Right ventricle myocardium inferior (tissue), 1 donor: ENCODE measurements around the gene ZMAT3. TPM values are rescaled to one million over a fixed set of nuclear protein-coding genes. Genes with fewer than 3 reads are reported as not detected.

ENCODE experiments used
- ATAC-seq: fragments of 200-7000 bp; cut with Tn5 transposase; one replicate; pipeline ENCODE4 v1.9.1; 2020; ENCODE audit warnings: mild to moderate bottlenecking, moderate library complexity
- DNase-seq: peaks from one replicate; pipeline ENCODE4 v3.0.0; 2021; ENCODE audit errors: missing footprints
- intact Hi-C: fragments of 100-400 bp; cut with DNase I; formaldehyde crosslinking; loops from one replicate; pipeline ENCODE4 v1.11.0; 2022
- total RNA-seq: library from RNA; stranded (reverse); fragmentation: NEBNext Ultra II Directional; extraction: Animal tissue kit (Norgen Biotek cat#: 25700); gene quantifications from one replicate; pipeline ENCODE4 v1.2.1, GENCODE V29; 2021
- donor health status: DM: no; HTN: yes; CAD: no; lungs with severe emphysema.

ZMAT3 gene
- total RNA-seq, 1 donor from 2014 or later = 11.1 TPM

- intact Hi-C loops = no loop called here
- ATAC-seq = no peak
- DNase-seq = no peak
Measured at GRCh38 chr3:178986456-178986855, 85.2 kb downstream of the ZMAT3 start.

DNA sequence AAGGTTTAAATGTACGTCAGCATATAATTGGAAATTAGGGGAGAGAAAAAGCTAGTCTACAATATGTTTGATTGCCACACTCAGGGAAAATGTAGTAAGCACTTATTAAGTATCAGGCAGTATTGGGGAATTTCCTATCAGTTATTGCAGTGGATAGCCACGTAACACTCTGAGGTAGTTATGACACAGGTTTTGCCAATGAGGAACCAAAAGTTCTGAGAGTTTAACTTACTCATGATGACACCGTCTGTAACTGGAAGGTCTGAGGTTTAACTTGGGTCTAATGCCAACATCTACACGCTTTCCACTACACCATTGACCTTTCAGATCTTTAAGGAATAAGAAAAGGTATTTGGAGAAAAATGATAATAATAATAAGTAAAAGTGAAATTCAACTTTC is 89.5 kb downstream of the ZMAT3 start:
- ATAC-seq = no peak

GRCh38 chr3:178975320-178975719 is 96.3 kb downstream of the ZMAT3 start:
- intact Hi-C loops = no loop called here
- DNase-seq (no peak), ATAC-seq (no peak)

More for the DNA sequence above, 89.5 kb downstream of the ZMAT3 start:
- DNase-seq = no peak
- intact Hi-C loops = no loop called here

GRCh38 chr3:178971614-178972013 is 100.0 kb downstream of the ZMAT3 start:
- intact Hi-C loops = no loop called here
- no peak for DNase-seq
- ATAC-seq = no peak

- ATAC-seq (no peak), DNase-seq (no peak)
- intact Hi-C loops = no loop called here
Measured at GRCh38 chr3:178969004-178969700, 102.5 kb downstream of the ZMAT3 start.

Other genes starting within 250 kb of the ZMAT3 start
- 21.1 TPM for gene PIK3CA, start 76.5 kb upstream of the ZMAT3 start, total RNA-seq
- 0.92 TPM for gene KCNMB3, start 179.3 kb upstream of the ZMAT3 start, total RNA-seq